Large intestine (tissue), 3 donors: Measurements from ENCODE around the gene GUCA2B. TPM values are rescaled to one million over a fixed set of nuclear protein-coding genes. Genes with fewer than 3 reads are reported as not detected.

ENCODE experiments used
- DNase-seq, 2 donors: peaks; one replicate each; pipeline versions ENCODE4 v3.0.0 to v3.0.0-alpha.2; 2013
- H3K27ac ChIP-seq: one replicate; pipeline ENCODE4 v1.5.1; 2013; ENCODE audit warnings: low read length
- H3K27me3 ChIP-seq: 2 replicates; pipeline ENCODE4 v1.6.1; 2013; ENCODE audit warnings: low read length; ENCODE audit not compliant: control insufficient read depth, insufficient read depth
- H3K36me3 ChIP-seq: 2 replicates; pipeline ENCODE4 v1.6.1; 2013; ENCODE audit warnings: low read length; ENCODE audit not compliant: control insufficient read depth, insufficient read depth
- H3K4me1 ChIP-seq: one replicate; pipeline ENCODE4 v1.6.1; 2013; ENCODE audit warnings: low read length; ENCODE audit not compliant: control insufficient read depth, insufficient read depth
- H3K4me3 ChIP-seq: one replicate; pipeline ENCODE4 v1.5.1; 2013; ENCODE audit warnings: low read length
- H3K9me3 ChIP-seq: one replicate; pipeline ENCODE4 v1.6.1; 2013; ENCODE audit warnings: mild to moderate bottlenecking, low read depth, low read length, moderate library complexity; ENCODE audit not compliant: control insufficient read depth
- WGBS: methylation state at CpG from one replicate; pipeline ENCODE4 v1.1.5; 2013; ENCODE audit warnings: low lambda C conversion rate; ENCODE audit not compliant: insufficient coverage; 5-methylcytosine and 5-hydroxymethylcytosine counted together
- polyA plus RNA-seq: library from polyadenylated mRNA; unstranded; fragments of 120-200 nt; gene quantifications from one replicate; pipeline ENCODE4 v1.2.1, GENCODE V29; 2013

Gene GUCA2B
- polyA plus RNA-seq, 1 donor = 72.5 TPM

GRCh38 chr1:42183210-42183956 is 30.2 kb downstream of the GUCA2B start:
- H3K9me3 ChIP-seq = no peaks in the 10 kb centered on the region
- no peak overlapping the region for H3K27ac ChIP-seq
- H3K4me3 ChIP-seq = no peak overlapping the region
- no peaks in the 10 kb centered on the region for H3K27me3 ChIP-seq
- peaks cover 51% of the 10 kb centered on the region for H3K36me3 ChIP-seq
- WGBS = 80% methylated on average over 2 of the region's 7 CpGs
- DNase-seq = no peak
- no peaks in the 10 kb centered on the region for H3K4me1 ChIP-seq

GRCh38 chr1:42183957-42184268 is 30.7 kb downstream of the GUCA2B start:
- DNase-seq = no peak
- Histone ChIP-seq H3K27me3 (no peaks in the 10 kb centered on the region), H3K36me3 (peaks cover 56% of the 10 kb centered on the region), H3K27ac (no peak overlapping the region), H3K4me1 (no peaks in the 10 kb centered on the region), H3K4me3 (no peak overlapping the region), H3K9me3 (no peaks in the 10 kb centered on the region)
- 100% methylated on average over 2 of the region's 6 CpGs for WGBS

GRCh38 chr1:42184616-42185015 is 31.4 kb downstream of the GUCA2B start:
- H3K36me3 ChIP-seq = peaks cover 56% of the 10 kb centered on the region
- WGBS = 100% methylated on average over 1 of the region's 3 CpGs
- H3K9me3 ChIP-seq = no peaks in the 10 kb centered on the region

GRCh38 chr1:42186152-42186551 is 32.9 kb downstream of the GUCA2B start:
- no peak overlapping the region for H3K4me3 ChIP-seq
- H3K27me3 ChIP-seq = no peaks in the 10 kb centered on the region
- DNase-seq = no peak
- H3K36me3 ChIP-seq = peaks cover 59% of the 10 kb centered on the region
- H3K27ac ChIP-seq = no peak overlapping the region
- no peaks in the 10 kb centered on the region for H3K4me1 ChIP-seq
- no peaks in the 10 kb centered on the region for H3K9me3 ChIP-seq
- WGBS = 90% methylated on average over 2 of the region's 3 CpGs

More at GRCh38 chr1:42184616-42185015, 31.4 kb downstream of the GUCA2B start:
- Histone ChIP-seq H3K4me1 (no peaks in the 10 kb centered on the region), H3K27me3 (no peaks in the 10 kb centered on the region), H3K27ac (no peak overlapping the region), H3K4me3 (no peak overlapping the region)
- no peak for DNase-seq

- Histone ChIP-seq H3K4me3 (no peak overlapping the region), H3K27ac (no peak overlapping the region), H3K27me3 (no peaks in the 10 kb centered on the region), H3K9me3 (no peaks in the 10 kb centered on the region), H3K4me1 (no peaks in the 10 kb centered on the region), H3K36me3 (peaks cover 58% of the 10 kb centered on the region)
- WGBS = 100% methylated on average over 1 of the region's 6 CpGs
- no peak for DNase-seq
Measured at GRCh38 chr1:42189931-42190853, 37.0 kb downstream of the GUCA2B start.

GRCh38 chr1:42191319-42191718 is 38.1 kb downstream of the GUCA2B start:
- Histone ChIP-seq H3K27me3 (no peaks in the 10 kb centered on the region), H3K27ac (no peak overlapping the region), H3K4me1 (no peaks in the 10 kb centered on the region), H3K36me3 (peaks cover 56% of the 10 kb centered on the region), H3K9me3 (no peaks in the 10 kb centered on the region), H3K4me3 (no peak overlapping the region)
- 92% methylated on average over 5 of the region's 8 CpGs for WGBS
- no peak for DNase-seq

GRCh38 chr1:42192106-42192505 is 38.9 kb downstream of the GUCA2B start:
- 83% methylated on average over 2 of the region's 4 CpGs for WGBS
- Histone ChIP-seq H3K4me1 (no peaks in the 10 kb centered on the region), H3K27ac (no peak overlapping the region), H3K4me3 (no peak overlapping the region), H3K9me3 (no peaks in the 10 kb centered on the region), H3K36me3 (peaks cover 54% of the 10 kb centered on the region), H3K27me3 (no peaks in the 10 kb centered on the region)
- no peak for DNase-seq

- WGBS = no CpG with 5 or more reads among the region's 3 CpGs
- no peak overlapping the region for H3K27ac ChIP-seq
- H3K4me3 ChIP-seq = no peak overlapping the region
- no peaks in the 10 kb centered on the region for H3K4me1 ChIP-seq
- H3K27me3 ChIP-seq = no peaks in the 10 kb centered on the region
- peaks cover 45% of the 10 kb centered on the region for H3K36me3 ChIP-seq
- DNase-seq = no peak
- no peaks in the 10 kb centered on the region for H3K9me3 ChIP-seq
Measured at GRCh38 chr1:42195841-42196240, 42.6 kb downstream of the GUCA2B start.

- Histone ChIP-seq H3K4me1 (no peaks in the 10 kb centered on the region), H3K27me3 (no peaks in the 10 kb centered on the region), H3K27ac (no peak overlapping the region), H3K4me3 (no peak overlapping the region), H3K36me3 (peaks cover 39% of the 10 kb centered on the region), H3K9me3 (peaks cover 11% of the 10 kb centered on the region)
- no peak for DNase-seq
- WGBS = 70% methylated on average over 4 of the region's 5 CpGs
Measured at GRCh38 chr1:42198251-42198650, 45.0 kb downstream of the GUCA2B start.

- Histone ChIP-seq H3K4me1 (no peaks in the 10 kb centered on the region), H3K9me3 (peaks cover 17% of the 10 kb centered on the region), H3K4me3 (no peak overlapping the region), H3K27me3 (no peaks in the 10 kb centered on the region), H3K27ac (no peak overlapping the region), H3K36me3 (peaks cover 22% of the 10 kb centered on the region)
- DNase-seq = no peak
Measured at GRCh38 chr1:42201986-42202385, 48.8 kb downstream of the GUCA2B start.
